ENCODE results near the gene SYK.

The SYK gene

GRCh38 chr9:90909225-90909624, 107.6 kb downstream of the SYK start:
- DNase-seq = no peak

GRCh38 chr9:90909747-90910283, 108.2 kb downstream of the SYK start:
- DNase-seq = no peak

DNA sequence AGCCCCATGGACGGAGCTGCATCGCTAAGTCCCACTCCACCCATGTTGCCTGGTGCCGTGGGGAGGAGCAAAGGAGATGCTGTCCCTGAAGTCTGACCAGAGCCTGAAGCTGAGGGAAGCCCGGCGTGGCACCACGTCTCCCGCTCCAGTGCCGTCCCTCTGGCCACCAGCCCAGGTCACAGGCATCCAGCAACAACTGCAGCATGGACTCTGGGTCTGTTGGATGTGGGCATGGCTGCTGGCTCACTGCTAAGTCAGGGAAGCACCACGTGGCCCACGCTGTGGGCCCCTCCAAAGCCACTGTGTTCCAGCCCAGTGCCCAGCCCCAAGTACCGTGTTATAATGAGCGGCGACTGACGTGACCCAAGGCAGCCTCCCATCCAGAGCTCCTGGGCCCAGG, 112.6 kb downstream of the SYK start:
- no peak for DNase-seq

GRCh38 chr9:90914868-90915483, 113.4 kb downstream of the SYK start:
- peak; percentile 72 for DNase-seq

- no peak for DNase-seq
These were observed 114.1 kb downstream of the SYK start for GRCh38 chr9:90915693-90916092.

- no peak for DNase-seq
These were observed 114.6 kb downstream of the SYK start for GRCh38 chr9:90916147-90916734.

- no peak for DNase-seq
These were observed 118.3 kb downstream of the SYK start for GRCh38 chr9:90919883-90920282.

- no peak for DNase-seq
These were observed 119.5 kb downstream of the SYK start for GRCh38 chr9:90921104-90921503.

- no peak for DNase-seq
These were observed 120.3 kb downstream of the SYK start for GRCh38 chr9:90921969-90922368.

DNA sequence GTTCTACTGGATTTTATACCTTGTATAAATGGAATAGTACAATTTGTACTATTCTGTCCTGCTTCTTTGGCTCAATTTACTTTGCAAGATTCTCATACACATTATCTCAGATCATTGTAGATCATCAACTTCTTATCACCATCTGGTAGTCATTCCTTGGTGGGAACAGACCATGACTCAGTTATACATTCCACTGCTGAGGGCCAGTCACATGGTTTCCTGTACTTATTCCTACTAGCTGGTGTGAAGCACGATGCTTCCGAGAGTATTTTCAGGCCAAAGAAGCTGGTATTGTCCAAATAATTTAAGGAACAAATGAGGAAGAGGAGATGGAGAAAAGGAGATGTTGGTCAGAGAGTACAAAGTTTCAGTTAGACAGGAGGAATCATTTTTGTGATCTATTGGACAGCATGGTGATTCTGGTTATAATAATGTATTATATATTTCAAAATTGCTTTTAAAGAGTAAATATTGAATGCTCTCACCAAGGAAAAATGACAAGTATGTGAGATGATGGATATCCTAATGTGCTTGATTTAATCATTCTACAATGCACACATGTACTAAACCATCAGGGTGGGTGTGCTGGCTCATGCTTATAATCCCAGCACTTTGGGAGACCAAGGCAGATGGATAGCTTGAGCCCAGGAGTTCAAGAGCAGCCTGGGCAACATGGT, 124.1 kb downstream of the SYK start:
- no peak for DNase-seq

DNA sequence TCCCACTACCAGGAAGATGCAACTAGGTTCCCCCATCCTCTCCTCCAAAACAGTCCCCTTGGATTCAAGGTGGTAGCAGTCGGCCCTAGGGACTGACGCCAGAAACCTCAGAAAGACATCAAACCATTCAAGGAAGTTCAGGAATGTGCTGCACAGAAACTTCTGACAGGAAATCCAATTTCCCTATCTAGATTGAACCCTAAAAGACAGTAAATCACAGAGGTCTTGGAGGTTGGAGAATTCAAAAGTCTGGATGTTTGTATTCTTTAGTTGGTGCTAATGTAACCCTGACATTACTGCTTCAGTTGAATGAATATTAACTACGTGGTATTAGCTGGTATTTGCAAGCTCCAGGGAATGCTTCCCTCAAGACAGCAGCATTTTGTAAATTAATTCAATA, 125.3 kb downstream of the SYK start:
- no peak for DNase-seq

GRCh38 chr9:90927496-90927895, 125.9 kb downstream of the SYK start:
- DNase-seq = no peak

DNA sequence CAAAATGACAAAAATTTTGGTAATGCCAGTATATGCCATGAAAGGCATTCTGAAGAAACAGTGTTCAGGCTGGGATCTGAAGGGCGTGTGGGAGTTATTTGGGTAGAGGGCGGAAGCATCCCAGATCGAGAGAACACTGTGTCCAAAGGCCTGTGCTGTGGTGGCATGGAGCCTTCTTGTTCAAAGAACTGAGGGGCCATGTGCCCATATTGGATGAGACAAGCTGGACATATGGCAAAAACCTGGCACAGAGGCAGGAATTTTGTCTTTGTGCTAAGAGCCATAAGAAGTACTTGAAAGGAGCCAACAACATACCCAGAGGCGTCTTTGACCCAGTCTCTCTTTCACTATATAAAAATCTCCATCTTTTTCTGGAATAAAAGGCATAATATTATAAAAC, 128.0 kb downstream of the SYK start:
- no peak for DNase-seq

DNA sequence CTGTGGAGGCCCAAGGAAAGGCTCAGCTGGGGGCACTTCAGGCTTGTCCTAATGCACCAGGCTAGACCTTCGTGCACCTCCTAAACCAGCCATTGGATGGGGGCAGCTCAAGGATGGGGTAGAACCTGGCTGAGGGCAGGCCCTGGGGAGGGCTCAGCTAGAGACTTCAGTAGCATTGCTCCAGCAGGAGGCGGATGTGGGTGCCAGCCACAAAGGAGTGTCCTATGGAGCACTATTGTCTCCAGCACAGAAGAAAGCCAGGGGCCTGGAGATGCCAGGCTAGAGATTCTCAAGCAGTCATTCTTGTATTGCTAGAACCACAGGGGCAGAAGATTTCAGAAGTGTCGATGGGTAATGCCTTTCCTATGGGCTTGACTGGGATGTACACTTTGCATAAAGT, 131.8 kb downstream of the SYK start:
- no peak for DNase-seq

GRCh38 chr9:90939351-90939750, 137.7 kb downstream of the SYK start:
- no peak for DNase-seq

- no peak for DNase-seq
These were observed 138.7 kb downstream of the SYK start for GRCh38 chr9:90940280-90940679.

GRCh38 chr9:90941661-90942060, 140.0 kb downstream of the SYK start:
- DNase-seq = no peak

DNA sequence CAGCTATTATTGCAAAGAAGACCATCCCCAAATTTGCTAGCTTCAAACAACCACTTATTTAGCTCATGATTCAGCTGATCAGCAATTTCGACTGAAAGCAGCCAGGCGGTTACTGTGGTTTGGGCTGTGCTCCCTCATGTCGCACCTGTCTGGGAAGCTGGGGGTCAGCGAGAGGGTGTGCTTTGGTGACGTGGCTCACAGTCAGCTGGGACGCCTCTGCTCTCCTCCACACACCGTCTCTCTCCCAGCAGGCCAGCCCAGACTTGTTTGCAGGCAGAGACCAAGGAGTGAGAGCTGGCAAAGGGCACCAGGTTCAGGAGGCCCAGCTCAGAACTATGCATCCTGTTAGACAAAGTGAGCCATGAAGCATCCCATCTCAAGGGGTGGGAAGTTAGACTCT, 140.9 kb downstream of the SYK start:
- no peak for DNase-seq

GRCh38 chr9:90943341-90943740, 141.7 kb downstream of the SYK start:
- DNase-seq = no peak

- no peak for DNase-seq
These were observed 143.7 kb downstream of the SYK start for GRCh38 chr9:90945336-90945735.

GRCh38 chr9:90946982-90947381, 145.4 kb downstream of the SYK start:
- no peak for DNase-seq
